ENCODE data around the gene ZNF22.

Gene ZNF22

GRCh38 chr10:44965104-44965503 is 35.6 kb upstream of the ZNF22 start:
- no peak for DNase-seq (ENCODE audit: low spot score)

GRCh38 chr10:44965651-44966097 is 35.0 kb upstream of the ZNF22 start:
- no peak for DNase-seq (ENCODE audit: low spot score)

- DNase-seq (ENCODE audit: low spot score): no peak
These were observed 34.5 kb upstream of the ZNF22 start for GRCh38 chr10:44966129-44966815.

DNA sequence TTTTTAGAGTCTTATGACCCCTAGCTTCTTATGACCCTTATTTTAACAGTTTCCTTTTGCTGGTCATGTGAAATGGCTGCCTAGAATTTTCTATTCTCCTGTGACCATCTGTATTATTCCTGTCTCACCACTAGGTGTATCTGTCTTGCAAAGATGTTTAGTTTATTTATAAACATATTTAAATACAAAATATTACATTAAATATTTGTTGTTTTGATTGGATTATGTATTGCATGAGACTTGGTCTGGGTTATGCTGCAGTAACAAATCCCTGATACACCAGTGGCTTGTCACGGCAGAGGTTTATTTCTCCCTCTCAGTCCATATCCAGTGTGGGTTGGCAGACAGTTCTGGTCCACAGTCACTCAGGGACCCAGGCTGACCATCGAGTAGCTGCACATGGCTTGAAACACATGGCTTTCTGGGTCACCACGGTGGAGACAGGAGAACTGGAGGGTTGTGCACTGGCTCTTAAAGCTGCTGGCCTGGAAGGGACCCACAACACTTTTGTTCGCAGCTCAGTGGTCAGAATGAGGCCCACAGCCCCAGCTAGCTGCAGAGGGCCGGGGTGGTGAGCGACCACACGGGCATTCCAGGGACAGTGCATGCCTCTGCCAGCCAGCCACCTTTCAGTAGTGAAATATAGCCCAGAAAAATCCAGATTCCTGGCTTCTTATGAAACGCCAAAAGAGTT is 33.8 kb upstream of the ZNF22 start:
- DNase-seq (ENCODE audit: low spot score): no peak

DNA sequence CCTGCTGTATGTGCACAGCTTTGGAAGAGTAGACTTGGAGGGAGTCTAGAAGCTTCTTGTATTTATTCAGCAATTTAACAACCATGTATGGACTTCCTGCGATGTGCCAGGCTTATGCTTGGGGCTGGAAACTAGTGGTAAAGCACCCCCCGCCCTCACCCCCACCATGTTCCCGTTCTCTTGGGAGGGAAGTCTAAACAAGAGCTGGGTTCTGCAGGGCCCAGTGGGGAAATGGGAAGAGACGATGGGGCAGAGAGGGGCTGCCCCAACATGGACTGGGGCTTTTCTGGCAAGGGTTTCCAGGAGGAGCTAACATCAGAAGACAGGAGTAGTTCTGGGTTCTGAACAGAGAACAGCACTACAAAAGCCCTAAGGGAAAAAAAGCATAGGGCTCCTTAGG is 33.1 kb upstream of the ZNF22 start:
- DNase-seq (ENCODE audit: low spot score): no peak

- no peak for DNase-seq (ENCODE audit: low spot score)
These were observed 32.6 kb upstream of the ZNF22 start for GRCh38 chr10:44968091-44968490.

DNA sequence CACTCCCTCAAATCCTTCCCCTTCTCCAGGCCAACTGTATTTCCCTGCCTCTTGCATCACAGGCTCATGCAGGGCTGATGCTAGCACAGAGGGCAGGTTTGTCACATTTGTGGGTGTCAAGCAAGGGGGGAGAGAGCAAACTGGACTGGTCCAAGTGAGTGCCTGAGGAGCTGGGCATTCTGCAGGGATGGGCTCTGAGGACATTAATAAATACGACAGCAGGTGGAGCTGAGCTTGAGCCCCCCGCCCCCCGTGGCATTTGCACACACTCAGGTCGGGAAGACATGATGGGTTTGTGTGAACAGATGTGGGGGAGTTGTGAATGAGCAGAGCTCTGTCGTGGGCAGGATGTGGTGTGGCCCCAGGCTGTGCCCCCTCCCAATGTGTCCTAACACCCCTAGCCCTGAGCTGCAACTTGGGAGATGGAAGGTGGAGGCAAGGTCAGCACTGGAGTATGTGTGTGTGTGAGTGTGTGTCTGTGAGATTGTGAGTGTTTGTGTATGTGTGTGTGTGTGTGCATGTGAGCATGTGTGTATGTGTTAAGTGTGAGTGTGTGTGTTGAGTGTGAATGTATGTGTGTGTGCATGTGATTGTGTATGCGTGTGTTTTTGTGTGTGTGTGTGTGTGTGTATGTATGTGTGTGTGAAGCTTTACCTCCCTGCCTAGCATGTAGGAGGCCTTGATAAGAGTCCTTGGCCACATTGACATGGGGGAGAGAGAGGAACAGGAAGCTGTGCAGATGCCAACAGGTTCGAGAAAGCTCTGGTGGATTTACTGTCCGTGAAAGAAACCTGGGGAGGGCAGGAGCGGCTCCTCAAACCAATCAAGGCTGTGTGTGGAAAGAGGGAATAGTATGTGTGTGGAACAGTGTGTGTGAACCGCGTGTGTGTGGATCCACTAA is 32.0 kb upstream of the ZNF22 start:
- no peak for DNase-seq (ENCODE audit: low spot score)

- no peak for DNase-seq (ENCODE audit: low spot score)
These were observed 30.9 kb upstream of the ZNF22 start for GRCh38 chr10:44969854-44970253.

DNA sequence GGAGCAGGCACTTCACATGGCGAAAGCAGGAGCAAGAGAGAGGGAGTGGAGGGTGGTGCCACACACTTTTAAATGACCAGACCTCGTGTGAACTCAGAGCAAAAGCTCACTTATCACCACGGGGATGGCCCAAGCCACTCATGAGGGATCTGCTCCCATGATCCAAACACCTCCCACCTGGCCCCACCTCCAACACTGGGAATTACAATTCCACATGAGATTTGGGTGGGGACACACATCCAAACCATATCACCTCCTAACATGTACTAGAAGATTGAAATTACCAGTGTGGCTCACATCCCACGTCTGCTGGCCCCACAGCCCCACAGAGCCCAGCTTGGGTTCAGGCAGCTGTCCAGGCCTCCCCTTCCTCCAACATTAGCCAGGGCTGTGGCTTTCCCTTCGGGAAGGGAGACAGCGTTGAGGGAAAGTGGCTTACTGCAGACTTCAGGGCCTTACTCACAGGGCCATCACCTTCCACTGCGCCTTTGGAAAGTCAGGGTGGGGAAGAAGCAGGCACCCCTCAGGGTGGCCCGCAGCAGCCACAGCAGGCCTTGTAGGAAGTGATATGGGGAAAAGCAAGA is 29.8 kb upstream of the ZNF22 start:
- no peak for DNase-seq (ENCODE audit: low spot score)

GRCh38 chr10:44971434-44971833 is 29.3 kb upstream of the ZNF22 start:
- no peak for DNase-seq (ENCODE audit: low spot score)

GRCh38 chr10:44971935-44972757 is 28.6 kb upstream of the ZNF22 start:
- no peak for DNase-seq (ENCODE audit: low spot score)

- no peak for DNase-seq (ENCODE audit: low spot score)
These were observed 27.8 kb upstream of the ZNF22 start for GRCh38 chr10:44972874-44973306.

- DNase-seq (ENCODE audit: low spot score): no peak
These were observed 27.2 kb upstream of the ZNF22 start for GRCh38 chr10:44973323-44974081.

GRCh38 chr10:44974082-44974627 is 26.6 kb upstream of the ZNF22 start:
- DNase-seq (ENCODE audit: low spot score): no peak

GRCh38 chr10:44974628-44975430 is 25.9 kb upstream of the ZNF22 start:
- peak; percentile 70 for DNase-seq (ENCODE audit: low spot score)

- DNase-seq (ENCODE audit: low spot score): peak; percentile 36
These were observed 25.0 kb upstream of the ZNF22 start for GRCh38 chr10:44975431-44976331.

- DNase-seq (ENCODE audit: low spot score): no peak
These were observed 24.1 kb upstream of the ZNF22 start for GRCh38 chr10:44976352-44977198.

Data from LoVo (cell line).